ENCODE data around the gene RPL22L1.
A peak's percentile ranks its signal among the peaks of the same experiment; 100 is the strongest.
"Not testable (repeated sequence)": the region's sequence is repeated elsewhere in the genome, so short reads cannot be mapped to it uniquely, and the experiment has no call there.

Gene RPL22L1

DNA sequence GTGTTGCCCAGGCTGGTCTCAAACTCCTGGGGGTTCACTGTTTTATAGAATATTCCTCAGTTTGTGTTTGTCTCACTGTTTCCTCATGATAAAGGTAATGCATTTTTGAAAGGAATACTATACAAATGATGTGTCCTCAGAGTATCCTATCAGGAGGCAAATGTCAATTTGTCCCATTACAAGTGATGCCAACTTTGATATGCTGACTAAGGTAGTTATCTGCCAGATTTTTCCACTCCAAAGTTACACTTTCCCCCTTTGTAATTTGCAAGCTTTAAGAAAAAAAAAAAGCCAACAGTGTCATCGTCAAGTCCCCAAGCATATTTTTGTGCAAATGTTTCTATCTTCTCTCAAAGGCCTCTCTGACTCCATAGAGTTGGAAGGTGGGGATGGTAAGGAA lies 29.5 kb upstream of the RPL22L1 start (continued):
- TF ChIP-seq, protein P1, sequence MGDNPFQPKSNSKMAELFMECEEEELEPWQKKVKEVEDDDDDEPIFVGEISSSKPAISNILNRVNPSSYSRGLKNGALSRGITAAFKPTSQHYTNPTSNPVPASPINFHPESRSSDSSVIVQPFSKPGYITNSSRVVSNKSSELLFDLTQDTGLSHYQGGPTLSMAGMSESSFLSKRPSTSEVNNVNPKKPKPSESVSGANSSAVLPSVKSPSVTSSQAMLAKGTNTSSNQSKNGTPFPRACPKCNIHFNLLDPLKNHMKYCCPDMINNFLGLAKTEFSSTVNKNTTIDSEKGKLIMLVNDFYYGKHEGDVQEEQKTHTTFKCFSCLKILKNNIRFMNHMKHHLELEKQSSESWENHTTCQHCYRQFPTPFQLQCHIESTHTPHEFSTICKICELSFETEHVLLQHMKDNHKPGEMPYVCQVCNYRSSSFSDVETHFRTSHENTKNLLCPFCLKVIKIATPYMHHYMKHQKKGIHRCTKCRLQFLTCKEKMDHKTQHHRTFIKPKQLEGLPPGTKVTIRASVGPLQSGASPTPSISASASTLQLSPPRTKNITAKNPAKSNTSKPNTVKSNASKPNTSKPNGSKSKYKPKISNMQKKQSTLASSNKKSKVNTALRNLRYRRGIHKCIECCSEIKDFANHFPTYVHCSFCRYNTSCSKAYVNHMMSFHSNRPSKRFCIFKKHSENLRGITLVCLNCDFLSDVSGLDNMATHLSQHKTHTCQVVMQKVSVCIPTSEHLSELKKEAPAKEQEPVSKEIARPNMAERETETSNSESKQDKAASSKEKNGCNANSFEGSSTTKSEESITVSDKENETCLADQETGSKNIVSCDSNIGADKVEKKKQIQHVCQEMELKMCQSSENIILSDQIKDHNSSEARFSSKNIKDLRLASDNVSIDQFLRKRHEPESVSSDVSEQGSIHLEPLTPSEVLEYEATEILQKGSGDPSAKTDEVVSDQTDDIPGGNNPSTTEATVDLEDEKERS (tag by site-specific recombination; IDR thresholded peaks at IDR 0.05) = no peak
- TF ChIP-seq ZNF600 (tag by site-specific recombination; IDR thresholded peaks at IDR 0.05) (no peak), ZNF529 (tag by site-specific recombination; IDR thresholded peaks at IDR 0.05; ENCODE audit: insufficient replicate concordance) (no peak)

DNA sequence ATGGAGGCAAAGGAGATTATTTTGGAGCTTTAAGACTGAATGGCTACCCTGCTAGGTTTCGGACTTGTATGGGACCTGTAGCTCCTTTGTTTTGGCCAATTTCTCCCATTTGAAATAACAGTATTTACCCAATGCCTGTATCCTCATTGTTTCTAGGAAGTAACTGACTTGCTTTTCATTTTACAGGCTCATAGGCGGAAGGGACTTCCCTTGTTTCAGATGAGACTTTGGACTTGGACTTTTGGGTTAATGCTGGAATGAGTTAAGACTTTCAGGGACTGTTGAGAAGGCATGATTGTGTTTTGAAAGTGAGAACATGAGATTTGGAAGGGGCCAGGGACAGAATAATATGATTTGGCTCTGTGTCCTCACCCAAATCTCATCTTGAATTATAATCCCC lies 28.0 kb upstream of the RPL22L1 start:
- Histone ChIP-seq H3K27ac (ENCODE audit: extremely low read depth, low read depth, low read length) (no peak overlapping the region), H3K4me1 (ENCODE audit: control insufficient read depth, insufficient read depth, low read length) (no peaks in the 10 kb centered on the region), H3K4me3 (ENCODE audit: low read depth, low read length) (no peak overlapping the region), H3K9me3 (ENCODE audit: control insufficient read depth, insufficient read depth, low read depth, low read length) (no peaks in the 10 kb centered on the region), H3K36me3 (ENCODE audit: control insufficient read depth in 2 of 2, insufficient read depth in 1 of 2, low read length in 2 of 2) (peaks cover 0 to 12% of the 10 kb centered on the region in 2 experiments; a peak in 1 of 3 replicates)
- CTCF ChIA-PET = no interaction called here
- POLR2A ChIA-PET = no interaction called here
- no peak for TF ChIP-seq ZNF529 (tag by site-specific recombination; IDR thresholded peaks at IDR 0.05; ENCODE audit: insufficient replicate concordance)

GRCh38 chr3:170897199-170897598 lies 27.2 kb upstream of the RPL22L1 start:
- POLR2A ChIA-PET; CTCF ChIA-PET; H3K27ac ChIP-seq (ENCODE audit: extremely low read depth, low read depth, low read length); H3K36me3 ChIP-seq (ENCODE audit: control insufficient read depth in 2 of 2, insufficient read depth in 1 of 2, low read length in 2 of 2); H3K4me1 ChIP-seq (ENCODE audit: control insufficient read depth, insufficient read depth, low read length); H3K4me3 ChIP-seq (ENCODE audit: low read depth, low read length); H3K9me3 ChIP-seq (ENCODE audit: control insufficient read depth, insufficient read depth, low read depth, low read length): not testable (repeated sequence)
- TF ChIP-seq ZNF585B (tag by site-specific recombination; IDR thresholded peaks at IDR 0.05) = peak; percentile 75

- POLR2A ChIA-PET = no interaction called here
- H3K9me3 ChIP-seq (ENCODE audit: control insufficient read depth, insufficient read depth, low read depth, low read length) = no peaks in the 10 kb centered on the region
- no peaks in the 10 kb centered on the region for H3K4me1 ChIP-seq (ENCODE audit: control insufficient read depth, insufficient read depth, low read length)
- peaks cover 0 to 5% of the 10 kb centered on the region in 2 experiments; a peak in 1 of 3 replicates for H3K36me3 ChIP-seq (ENCODE audit: control insufficient read depth in 2 of 2, insufficient read depth in 1 of 2, low read length in 2 of 2)
- no peak overlapping the region for H3K4me3 ChIP-seq (ENCODE audit: low read depth, low read length)
- CTCF ChIA-PET = interaction anchor here (0.9 kb wide), 1 partner anchor 82 kb away, joined by 5 read pairs; no protein-coding TSS in a partner anchor
- no peak overlapping the region for H3K27ac ChIP-seq (ENCODE audit: extremely low read depth, low read depth, low read length)
- TF ChIP-seq ZNF146 (tag by site-specific recombination; IDR thresholded peaks at IDR 0.05) (no peak), ZNF510 (tag by site-specific recombination; IDR thresholded peaks at IDR 0.05; ENCODE audit: insufficient replicate concordance) (no peak), ZNF610 (tag by site-specific recombination; IDR thresholded peaks at IDR 0.05; ENCODE audit: borderline replicate concordance) (no peak), ZNF169 (tag by site-specific recombination; IDR thresholded peaks at IDR 0.05) (no peak), ZBTB6 (tag by site-specific recombination; IDR thresholded peaks at IDR 0.05) (no peak), ZBTB20 (tag by site-specific recombination; IDR thresholded peaks at IDR 0.05) (no peak)
Observed at GRCh38 chr3:170896781-170897180, 26.8 kb upstream of the RPL22L1 start.

GRCh38 chr3:170896333-170896732 lies 26.3 kb upstream of the RPL22L1 start:
- H3K4me1 ChIP-seq (ENCODE audit: control insufficient read depth, insufficient read depth, low read length); H3K9me3 ChIP-seq (ENCODE audit: control insufficient read depth, insufficient read depth, low read depth, low read length); POLR2A ChIA-PET; H3K4me3 ChIP-seq (ENCODE audit: low read depth, low read length); H3K27ac ChIP-seq (ENCODE audit: extremely low read depth, low read depth, low read length); H3K36me3 ChIP-seq (ENCODE audit: control insufficient read depth in 2 of 2, insufficient read depth in 1 of 2, low read length in 2 of 2): not testable (repeated sequence)
- CTCF ChIA-PET = interaction anchor here (0.9 kb wide), 1 partner anchor 81 kb away, joined by 5 read pairs; no protein-coding TSS in a partner anchor
